AG08396 (cell line): ENCODE results near the gene TIAM2.

ENCODE experiments used
- DNase-seq: peaks from one replicate; pipeline ENCODE4 v3.0.0; 2012; ENCODE audit warnings: low spot score, mixed read lengths

The TIAM2 gene

GRCh38 chr6:155235087-155235486 is 240.0 kb downstream of the TIAM2 start:
- no peak for DNase-seq

- DNase-seq: no peak
These were observed 242.5 kb downstream of the TIAM2 start for GRCh38 chr6:155237613-155238012.

- DNase-seq: no peak
These were observed 245.9 kb downstream of the TIAM2 start for GRCh38 chr6:155240905-155241600.

- DNase-seq: no peak
These were observed 246.9 kb downstream of the TIAM2 start for GRCh38 chr6:155241966-155242365.

- no peak for DNase-seq
These were observed 249.3 kb downstream of the TIAM2 start for GRCh38 chr6:155244434-155244833.

GRCh38 chr6:155245193-155245592 is 250.1 kb downstream of the TIAM2 start:
- DNase-seq: no peak

- no peak for DNase-seq
These were observed 250.7 kb downstream of the TIAM2 start for GRCh38 chr6:155245831-155246230.

GRCh38 chr6:155246825-155247224 is 251.7 kb downstream of the TIAM2 start:
- no peak for DNase-seq

- peak; percentile 84 for DNase-seq
These were observed 252.5 kb downstream of the TIAM2 start for GRCh38 chr6:155247618-155248007.

- peak; percentile 83 for DNase-seq
These were observed 253.2 kb downstream of the TIAM2 start for GRCh38 chr6:155248008-155249001.

GRCh38 chr6:155250701-155251381 is 255.7 kb downstream of the TIAM2 start:
- no peak for DNase-seq

GRCh38 chr6:155252581-155252980 is 257.5 kb downstream of the TIAM2 start:
- DNase-seq: no peak

- DNase-seq: no peak
These were observed 258.2 kb downstream of the TIAM2 start for GRCh38 chr6:155253337-155253736.

GRCh38 chr6:155254139-155254538 is 259.0 kb downstream of the TIAM2 start:
- DNase-seq: no peak

GRCh38 chr6:155256122-155256795 is 261.1 kb downstream of the TIAM2 start:
- DNase-seq: no peak

- DNase-seq: no peak
These were observed 262.7 kb downstream of the TIAM2 start for GRCh38 chr6:155257796-155258195.

- DNase-seq: no peak
These were observed 264.1 kb downstream of the TIAM2 start for GRCh38 chr6:155259204-155259603.

GRCh38 chr6:155259897-155260296 is 264.8 kb downstream of the TIAM2 start:
- no peak for DNase-seq

GRCh38 chr6:155260686-155261085 is 265.6 kb downstream of the TIAM2 start:
- DNase-seq: no peak

GRCh38 chr6:155261111-155261900 is 266.2 kb downstream of the TIAM2 start:
- no peak for DNase-seq

GRCh38 chr6:155262655-155263054 is 267.5 kb downstream of the TIAM2 start:
- DNase-seq: no peak
